HEK293 (cell line): ENCODE results near the gene SCNN1G.

Experiments
- CTCF ChIA-PET: fragments of 350-600 bp; formaldehyde crosslinking; extraction: SDS; loops from one replicate; lab custom pipeline; 2021; ENCODE audit warnings: antibody characterized with exemption; lab: Yijun Ruan, JAX
- POLR2A ChIA-PET: fragments of 300-600 bp; formaldehyde crosslinking; extraction: SDS; loops from one replicate; lab custom pipeline; 2020; ENCODE audit warnings: antibody characterized with exemption, inconsistent platforms; lab: Yijun Ruan, JAX
- H3K27ac ChIP-seq: fragments of 200-500 bp; sonication (Bioruptor generic); 2 replicates; pipeline ENCODE4 v1.5.1; 2014; ENCODE audit warnings: low read depth, low read length, control low read depth, inconsistent platforms; ENCODE audit errors: extremely low read depth
- H3K36me3 ChIP-seq, 2 experiments: fragments of 200-500 bp in 1 of 2; sonication (Bioruptor generic) in 1 of 2; 1 replicate in 1 of 2; 2 replicates in 1 of 2; pipeline ENCODE4 v1.5.1; 2014 to 2017; ENCODE audit warnings: inconsistent platforms in 2 of 2, low read length in 2 of 2; ENCODE audit not compliant: control insufficient read depth in 2 of 2, insufficient read depth in 1 of 2
- H3K4me1 ChIP-seq: fragments of 200-500 bp; sonication (Bioruptor generic); 2 replicates; pipeline ENCODE4 v1.5.1; 2014; ENCODE audit warnings: mild to moderate bottlenecking, low read length, inconsistent platforms; ENCODE audit not compliant: control insufficient read depth, insufficient read depth
- H3K4me3 ChIP-seq: 2 replicates; pipeline ENCODE4 v1.5.1; 2011; ENCODE audit warnings: low read depth, mild to moderate bottlenecking, control low read depth, low read length, moderate library complexity
- H3K9me3 ChIP-seq: fragments of 200-500 bp; sonication (Bioruptor generic); 2 replicates; pipeline ENCODE4 v1.5.1; 2014; ENCODE audit warnings: low read depth, low read length, inconsistent platforms; ENCODE audit not compliant: control insufficient read depth, insufficient read depth
- EGR2 ChIP-seq: fragments of 450-650 bp; formaldehyde crosslinking; IDR thresholded peaks from 2 replicates; pipeline ENCODE4 v1.5.1; 2016; ENCODE audit warnings: low read depth, missing biosample characterization, missing genetic modification characterization
- HOXC10 ChIP-seq: sonication (generic); formaldehyde crosslinking; IDR thresholded peaks from 2 replicates; pipeline ENCODE4 v1.8.1; 2023; ENCODE audit warnings: mild to moderate bottlenecking, missing genetic modification reagents
- HOXD13 ChIP-seq: sonication (generic); formaldehyde crosslinking; IDR thresholded peaks from 2 replicates; pipeline ENCODE4 v1.8.0; 2022; ENCODE audit warnings: missing genetic modification reagents, borderline replicate concordance
- KLF10 ChIP-seq: fragments of 450-650 bp; IDR thresholded peaks from 2 replicates; pipeline ENCODE4 v1.5.1; 2018; ENCODE audit warnings: missing biosample characterization, mild to moderate bottlenecking, missing genetic modification characterization
- MZF1 ChIP-seq: fragments of 450-650 bp; formaldehyde crosslinking; IDR thresholded peaks from 2 replicates; pipeline ENCODE4 v1.5.1; 2017; ENCODE audit warnings: missing biosample characterization, missing genetic modification characterization, borderline replicate concordance
- PRDM4 ChIP-seq: fragments of 450-650 bp; formaldehyde crosslinking; IDR thresholded peaks from 2 replicates; pipeline ENCODE4 v1.5.1; 2017; ENCODE audit warnings: missing biosample characterization, missing genetic modification characterization
- REST ChIP-seq: fragments of 450-650 bp; formaldehyde crosslinking; IDR thresholded peaks from 2 replicates; pipeline ENCODE4 v1.5.1; 2016; ENCODE audit warnings: missing biosample characterization, missing genetic modification characterization
- TCF7L2 ChIP-seq: IDR thresholded peaks from 2 replicates; pipeline ENCODE4 v1.6.1; 2011; ENCODE audit warnings: low read depth, mild to moderate bottlenecking, inconsistent platforms, low read length, moderate library complexity, borderline replicate concordance
- TRIM28 ChIP-seq: IDR thresholded peaks from 2 replicates; pipeline ENCODE4 v1.6.1; 2011; ENCODE audit warnings: low read length, control low read depth, borderline replicate concordance
- TSHZ1 ChIP-seq: fragments of 450-650 bp; formaldehyde crosslinking; IDR thresholded peaks from 2 replicates; pipeline ENCODE4 v1.5.1; 2016; ENCODE audit warnings: missing biosample characterization, missing genetic modification characterization, borderline replicate concordance
- ZFP41 ChIP-seq: fragments of 450-650 bp; formaldehyde crosslinking; IDR thresholded peaks from 2 replicates; pipeline ENCODE4 v1.5.1; 2016; ENCODE audit warnings: missing biosample characterization, missing genetic modification characterization, borderline replicate concordance
- ZFP69B ChIP-seq: fragments of 450-650 bp; formaldehyde crosslinking; IDR thresholded peaks from 2 replicates; pipeline ENCODE4 v1.5.1; 2016; ENCODE audit warnings: missing biosample characterization, missing genetic modification characterization
- ZNF112 ChIP-seq: fragments of 450-650 bp; formaldehyde crosslinking; IDR thresholded peaks from 2 replicates; pipeline ENCODE4 v1.5.0; 2017; ENCODE audit warnings: missing biosample characterization, missing genetic modification characterization
- ZNF146 ChIP-seq: fragments of 450-650 bp; formaldehyde crosslinking; IDR thresholded peaks from 2 replicates; pipeline ENCODE4 v1.5.1; 2016; ENCODE audit warnings: missing biosample characterization, missing genetic modification characterization
- ZNF157 ChIP-seq: fragments of 450-650 bp; formaldehyde crosslinking; IDR thresholded peaks from 2 replicates; pipeline ENCODE4 v1.5.1; 2016; ENCODE audit warnings: missing biosample characterization, missing genetic modification characterization
- ZNF266 ChIP-seq: fragments of 450-650 bp; formaldehyde crosslinking; IDR thresholded peaks from 2 replicates; pipeline ENCODE4 v1.5.1; 2016; ENCODE audit warnings: missing biosample characterization, missing genetic modification characterization, low read depth
- ZNF37A ChIP-seq: fragments of 450-650 bp; IDR thresholded peaks from 2 replicates; pipeline ENCODE4 v1.5.1; 2018; ENCODE audit warnings: missing biosample characterization, missing genetic modification characterization
- ZNF48 ChIP-seq: fragments of 450-650 bp; formaldehyde crosslinking; IDR thresholded peaks from 2 replicates; pipeline ENCODE4 v1.5.1; 2016; ENCODE audit warnings: missing biosample characterization, missing genetic modification characterization
- ZNF510 ChIP-seq: fragments of 450-650 bp; formaldehyde crosslinking; IDR thresholded peaks from 2 replicates; pipeline ENCODE4 v1.5.1; 2018; ENCODE audit warnings: mild to moderate bottlenecking, missing genetic modification characterization, missing biosample characterization; ENCODE audit not compliant: insufficient replicate concordance
- ZNF514 ChIP-seq: fragments of 450-650 bp; formaldehyde crosslinking; IDR thresholded peaks from 2 replicates; pipeline ENCODE4 v1.5.1; 2016; ENCODE audit warnings: missing biosample characterization, missing genetic modification characterization
- ZNF560 ChIP-seq: fragments of 450-650 bp; formaldehyde crosslinking; IDR thresholded peaks from 2 replicates; pipeline ENCODE4 v1.5.1; 2017; ENCODE audit warnings: missing biosample characterization, missing genetic modification characterization, borderline replicate concordance
- ZNF561 ChIP-seq: fragments of 450-650 bp; IDR thresholded peaks from 2 replicates; pipeline ENCODE4 v1.5.1; 2018; ENCODE audit warnings: missing biosample characterization, missing genetic modification characterization, borderline replicate concordance
- ZNF596 ChIP-seq: fragments of 450-650 bp; IDR thresholded peaks from 2 replicates; pipeline ENCODE4 v1.5.0; 2018; ENCODE audit warnings: missing biosample characterization, mild to moderate bottlenecking, missing genetic modification characterization, moderate library complexity
- ZNF623 ChIP-seq: fragments of 450-650 bp; formaldehyde crosslinking; IDR thresholded peaks from 2 replicates; pipeline ENCODE4 v1.5.1; 2016; ENCODE audit warnings: missing biosample characterization, missing genetic modification characterization
- ZNF624 ChIP-seq: fragments of 450-650 bp; formaldehyde crosslinking; IDR thresholded peaks from 2 replicates; pipeline ENCODE4 v1.5.1; 2017; ENCODE audit warnings: missing biosample characterization, missing genetic modification characterization
- ZNF677 ChIP-seq: fragments of 450-650 bp; IDR thresholded peaks from 2 replicates; pipeline ENCODE4 v1.5.0; 2018; ENCODE audit warnings: missing biosample characterization, mild to moderate bottlenecking, missing genetic modification characterization, moderate library complexity
- ZNF768 ChIP-seq: fragments of 450-650 bp; formaldehyde crosslinking; IDR thresholded peaks from 2 replicates; pipeline ENCODE4 v1.5.1; 2018; ENCODE audit warnings: missing biosample characterization, mild to moderate bottlenecking, missing genetic modification characterization
- ZNF785 ChIP-seq: fragments of 450-650 bp; formaldehyde crosslinking; IDR thresholded peaks from 2 replicates; pipeline ENCODE4 v1.5.1; 2016; ENCODE audit warnings: missing biosample characterization, missing genetic modification characterization
- ZSCAN30 ChIP-seq: fragments of 450-650 bp; IDR thresholded peaks from 2 replicates; pipeline ENCODE4 v1.5.1; 2018; ENCODE audit warnings: missing biosample characterization, mild to moderate bottlenecking, missing genetic modification characterization, moderate library complexity
- ZXDB ChIP-seq: fragments of 450-650 bp; formaldehyde crosslinking; IDR thresholded peaks from 2 replicates; pipeline ENCODE4 v1.5.1; 2016; ENCODE audit warnings: missing biosample characterization, missing genetic modification characterization

The SCNN1G gene

GRCh38 chr16:23149267-23149992 is 33.1 kb upstream of the SCNN1G start, which contains the start of gene USP31:
Gene USP31, minus strand, starts transcription at chr16:23149452. Its CDS starts 182 bp downstream, at chr16:23149270.
- Histone ChIP-seq H3K4me1 (peaks cover 18% of the 10 kb centered on the region), H3K36me3 (no peaks in the 10 kb centered on the region), H3K27ac (peak within 1 kb of the TSS; percentile 75; the same call in 1 of the 2 replicates), H3K4me3 (peak within 1 kb of the TSS; percentile 63), H3K9me3 (no peaks in the 10 kb centered on the region)
- CTCF ChIA-PET, result interaction anchor here (0.6 kb wide), 1 partner anchor 1014 kb away, joined by 3 read pairs; no protein-coding TSS in a partner anchor
- POLR2A ChIA-PET, result interaction anchor here (0.5 to 0.8 kb wide), 5 partner anchors 15 to 1619 kb away, joined by 3 to 5 read pairs (median 3); no protein-coding TSS in a partner anchor
- no peak; the same call in 1 of the 2 replicates for TF ChIP-seq ZFP69B (tag by site-specific recombination)
- TF ChIP-seq ZXDB, result peak; percentile 88
- peak; percentile 100 for TF ChIP-seq ZNF561 (tag by site-specific recombination)
- peak; percentile 36; the same call in 1 of the 2 replicates for TF ChIP-seq ZNF768 (tag by site-specific recombination)
- no peak for TF ChIP-seq TSHZ1 (tag by site-specific recombination)
- no peak for TF ChIP-seq TCF7L2
- TF ChIP-seq HOXD13 (CRISPR knock-in tag), result no peak
- peak; percentile 37; the same call in 1 of the 2 replicates for TF ChIP-seq HOXC10
- TF ChIP-seq TRIM28, result no peak
- no peak for TF ChIP-seq ZNF785
- no peak for TF ChIP-seq ZNF510 (tag by site-specific recombination)
- TF ChIP-seq PRDM4, result peak; percentile 33
- TF ChIP-seq KLF10, result peak; percentile 94; the same call in 1 of the 2 replicates
- no peak for TF ChIP-seq MZF1
- TF ChIP-seq ZNF48 (tag by site-specific recombination), result no peak
- TF ChIP-seq ZNF596 (tag by site-specific recombination), result no peak
- TF ChIP-seq ZNF623 (tag by site-specific recombination), result no peak
- 0 out of 2 replicates have a peak, but pooled peaks have one; percentile 1 for TF ChIP-seq ZNF37A
- TF ChIP-seq ZNF157 (tag by site-specific recombination), result no peak
- TF ChIP-seq ZFP41 (tag by site-specific recombination), result no peak
- TF ChIP-seq ZNF677 (tag by site-specific recombination), result no peak
- TF ChIP-seq EGR2 (tag by site-specific recombination), result 0 out of 2 replicates have a peak, but pooled peaks have one; percentile 29
- TF ChIP-seq ZNF112 (tag by site-specific recombination), result no peak
- TF ChIP-seq REST, result no peak
- TF ChIP-seq ZNF514 (tag by site-specific recombination), result no peak
- TF ChIP-seq ZNF146, result no peak
- peak; percentile 48; the same call in 1 of the 2 replicates for TF ChIP-seq ZSCAN30 (tag by site-specific recombination)
- TF ChIP-seq ZNF624 (tag by site-specific recombination), result no peak
- TF ChIP-seq ZNF560, result no peak
- TF ChIP-seq ZNF266 (tag by site-specific recombination), result no peak
